Measurements from ENCODE around the gene PHF21A.

The PHF21A gene

DNA sequence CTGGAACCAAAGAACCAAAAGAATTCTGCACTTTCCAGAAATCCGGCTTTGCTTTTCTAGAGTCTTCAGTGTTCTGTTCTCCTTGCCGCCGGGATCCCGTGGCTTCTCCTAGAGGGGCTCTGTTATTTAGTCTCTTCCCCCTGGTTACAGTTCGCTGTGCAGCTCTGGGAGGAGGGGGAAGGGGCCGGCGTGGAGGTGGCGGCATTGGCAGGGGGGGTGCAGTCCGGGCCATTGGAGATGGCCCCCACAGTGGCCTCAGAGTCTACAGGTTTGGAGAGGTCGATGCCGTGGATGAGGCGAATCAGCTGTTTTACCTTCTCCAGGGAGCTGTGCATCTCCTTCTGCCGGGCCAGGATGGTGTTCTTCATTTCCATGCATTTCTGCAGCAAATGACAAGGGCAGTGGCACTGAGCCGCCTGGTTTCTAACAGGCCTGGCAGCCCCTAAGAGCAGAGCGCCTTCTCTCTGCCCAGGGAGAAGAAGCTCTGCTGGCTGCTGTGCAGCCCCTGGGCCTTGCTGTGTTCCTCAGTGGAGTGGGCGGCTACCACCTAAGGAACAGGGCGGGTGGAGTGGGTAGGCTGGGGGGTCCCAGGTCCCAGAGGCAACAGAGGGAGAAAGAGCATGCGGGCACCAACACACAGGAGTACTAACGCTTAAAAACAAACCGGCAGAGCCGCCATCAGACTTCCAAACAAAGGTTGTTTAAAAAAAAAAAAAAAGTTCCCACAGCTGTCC, 187.2 kb downstream of the PHF21A start:
- no peak for DNase-seq (ENCODE audit: low read depth)

- DNase-seq (ENCODE audit: low read depth), result no peak
Observed at GRCh38 chr11:45933131-45933831, 188.0 kb downstream of the PHF21A start.

DNA sequence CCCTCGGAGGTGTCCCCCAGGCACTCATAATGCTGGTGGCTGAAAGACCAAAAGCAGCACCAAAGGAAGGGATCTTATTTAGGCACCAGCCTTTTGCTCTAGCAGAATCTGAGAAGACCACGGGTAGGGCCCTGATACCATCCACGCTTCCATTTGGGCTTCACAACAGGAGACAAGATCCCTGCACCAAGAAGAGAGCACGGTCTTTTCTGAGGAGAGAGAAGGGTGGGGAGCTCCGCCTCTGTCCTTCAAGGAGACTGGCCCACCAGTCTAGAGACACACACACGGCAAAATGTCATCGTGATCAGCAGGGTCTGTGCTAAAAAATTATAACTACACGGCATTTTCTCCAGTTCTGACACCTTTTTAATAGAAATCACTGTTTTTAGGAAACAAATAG, 189.0 kb downstream of the PHF21A start:
- no peak for DNase-seq (ENCODE audit: low read depth)

- DNase-seq (ENCODE audit: low read depth), result no peak
Observed at GRCh38 chr11:45931739-45932138, 189.5 kb downstream of the PHF21A start.

DNA sequence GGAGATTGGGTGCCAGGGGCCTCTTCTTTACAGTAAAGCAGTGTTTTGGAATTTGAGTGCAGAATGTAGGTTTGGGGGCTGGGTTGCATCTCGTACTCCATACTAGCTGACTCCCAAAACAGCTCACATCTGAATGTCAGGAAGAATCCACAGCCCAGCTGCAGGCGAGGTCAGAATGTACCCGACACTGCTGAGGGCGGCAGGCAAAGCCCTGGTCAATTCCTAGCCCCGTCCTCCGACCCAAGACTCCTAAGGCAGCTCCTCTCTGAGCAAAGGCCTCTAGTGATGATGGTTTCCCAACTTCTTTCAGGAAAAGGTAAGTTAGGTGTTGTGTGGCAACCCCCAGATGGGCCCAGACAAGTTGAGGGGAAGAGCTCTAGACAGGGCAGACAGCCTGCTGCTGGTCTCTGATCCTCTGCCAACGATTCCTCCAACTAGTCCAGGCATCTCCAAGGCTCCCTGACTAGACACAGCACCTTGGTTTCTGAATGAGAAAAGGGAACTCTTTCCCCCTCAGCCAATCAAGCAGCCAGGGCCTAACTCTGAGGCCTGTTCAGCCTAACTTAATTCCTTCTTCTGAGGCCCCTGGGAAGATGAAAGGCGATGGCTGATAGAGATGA, 190.2 kb downstream of the PHF21A start:
- DNase-seq (ENCODE audit: low read depth), result no peak

DNA sequence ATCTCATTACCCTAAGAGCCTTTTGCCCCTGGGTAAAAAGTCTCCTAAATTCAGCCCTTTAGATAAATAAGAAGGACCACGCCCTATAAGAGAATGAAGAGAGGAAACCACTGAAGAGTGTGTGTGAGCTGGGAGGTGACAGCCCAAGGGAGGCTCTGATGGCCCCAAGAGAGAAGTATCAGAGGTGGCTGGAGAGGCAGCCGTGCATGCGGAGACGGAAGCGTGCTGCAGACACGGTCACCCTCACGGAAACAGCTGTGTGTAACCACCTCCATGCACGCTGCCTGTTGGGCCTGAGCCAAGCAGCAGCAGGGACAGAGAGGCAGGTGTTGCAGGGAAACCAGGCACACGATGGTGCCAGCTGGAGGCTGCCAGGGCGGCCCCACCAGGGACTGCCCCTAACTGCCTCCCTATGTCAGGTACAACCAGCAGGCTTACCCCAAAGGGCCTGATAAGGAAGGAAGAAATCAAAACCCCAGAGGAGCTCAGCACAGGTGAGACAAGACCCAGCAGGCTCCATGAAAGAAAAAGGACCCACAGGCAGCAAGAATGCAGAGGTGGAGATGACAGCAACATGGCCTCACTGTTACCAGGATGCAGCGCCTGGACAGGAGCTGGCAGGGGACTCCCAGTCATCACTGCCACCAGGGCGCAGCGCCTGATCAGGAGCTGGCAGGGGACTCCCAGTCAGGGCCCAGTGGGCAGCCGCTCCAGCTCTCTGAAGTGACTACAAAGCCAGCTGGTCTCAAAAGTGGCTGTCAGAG, 191.0 kb downstream of the PHF21A start:
- no peak for DNase-seq (ENCODE audit: low read depth)

- no peak for DNase-seq (ENCODE audit: low read depth)
Observed at GRCh38 chr11:45929486-45930030, 191.7 kb downstream of the PHF21A start.

- no peak for DNase-seq (ENCODE audit: low read depth)
Observed at GRCh38 chr11:45928535-45929215, 192.6 kb downstream of the PHF21A start.

DNA sequence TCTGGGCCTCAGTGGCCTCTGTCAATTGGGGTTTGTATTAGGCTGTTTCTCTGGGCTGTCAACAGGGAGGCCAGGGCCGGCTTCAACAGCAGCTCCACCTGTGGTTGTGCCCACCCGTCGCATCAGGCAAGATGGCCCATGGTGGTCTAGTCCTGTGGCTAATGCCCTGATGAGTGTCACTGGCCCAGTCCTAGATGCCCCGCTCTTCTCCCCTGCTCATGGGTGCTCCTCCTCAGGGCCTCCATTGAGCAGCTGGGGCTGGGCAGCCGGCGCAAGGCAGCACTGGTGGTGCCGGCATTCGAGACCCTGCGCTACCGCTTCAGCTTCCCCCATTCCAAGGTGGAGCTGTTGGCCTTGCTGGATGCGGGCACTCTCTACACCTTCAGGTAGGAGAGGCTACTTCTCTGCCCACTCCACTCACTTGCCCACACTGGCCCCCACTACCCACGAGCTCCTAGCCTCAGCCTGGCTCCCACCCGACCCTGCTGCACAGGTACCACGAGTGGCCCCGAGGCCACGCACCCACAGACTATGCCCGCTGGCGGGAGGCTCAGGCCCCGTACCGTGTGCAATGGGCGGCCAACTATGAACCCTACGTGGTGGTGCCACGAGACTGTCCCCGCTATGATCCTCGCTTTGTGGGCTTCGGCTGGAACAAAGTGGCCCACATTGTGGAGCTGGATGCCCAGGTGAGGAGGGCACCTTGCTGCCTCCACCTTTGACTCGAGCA, 193.4 kb downstream of the PHF21A start:
- no peak for DNase-seq (ENCODE audit: low read depth)

DNA sequence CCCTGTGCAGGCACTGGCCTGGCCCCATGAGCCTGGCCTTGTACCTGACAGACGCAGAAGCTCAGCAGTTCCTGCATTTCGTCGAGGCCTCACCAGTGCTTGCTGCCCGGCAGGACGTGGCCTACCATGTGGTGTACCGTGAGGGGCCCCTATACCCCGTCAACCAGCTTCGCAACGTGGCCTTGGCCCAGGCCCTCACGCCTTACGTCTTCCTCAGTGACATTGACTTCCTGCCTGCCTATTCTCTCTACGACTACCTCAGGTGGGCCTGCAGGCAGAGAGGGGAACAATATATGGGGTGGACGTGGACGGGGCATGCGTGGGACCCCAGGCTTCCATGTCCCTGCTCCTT, 193.9 kb downstream of the PHF21A start:
- DNase-seq (ENCODE audit: low read depth), result no peak

DNA sequence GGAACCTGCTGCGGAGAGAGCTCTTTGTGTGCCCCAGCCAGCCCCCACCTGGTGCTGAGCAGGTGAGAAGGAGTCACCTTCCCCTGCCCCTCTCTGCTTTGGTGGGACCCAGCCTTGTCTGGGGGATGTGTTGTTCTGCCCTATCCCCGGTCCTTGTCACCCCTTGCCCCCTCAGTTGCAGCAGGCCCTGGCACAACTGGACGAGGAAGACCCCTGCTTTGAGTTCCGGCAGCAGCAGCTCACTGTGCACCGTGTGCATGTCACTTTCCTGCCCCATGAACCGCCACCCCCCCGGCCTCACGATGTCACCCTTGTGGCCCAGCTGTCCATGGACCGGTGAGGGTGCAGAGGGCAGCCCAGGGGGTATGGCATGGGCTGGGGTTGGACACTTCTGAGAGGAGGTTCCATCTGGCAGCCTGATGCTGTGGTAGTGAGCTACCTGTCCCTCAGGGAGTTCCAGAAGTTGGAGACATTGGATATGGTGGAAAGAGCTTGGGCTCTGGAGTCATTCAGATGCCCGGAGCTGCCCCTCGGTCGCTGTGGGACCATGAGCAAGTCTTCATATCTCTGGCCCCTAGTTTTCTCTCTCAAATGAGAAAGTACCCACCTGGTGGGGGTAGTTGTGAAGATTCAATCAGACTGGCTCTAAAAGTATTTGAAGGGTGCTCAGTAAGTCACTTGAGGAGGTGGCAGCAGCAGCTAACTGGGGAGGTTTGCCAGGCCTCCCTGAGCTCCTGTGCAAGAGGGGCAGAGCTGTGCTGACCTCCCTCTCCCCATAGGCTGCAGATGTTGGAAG, 194.5 kb downstream of the PHF21A start:
- DNase-seq (ENCODE audit: low read depth), result no peak

- no peak for DNase-seq (ENCODE audit: low read depth)
Observed at GRCh38 chr11:45926001-45926401, 195.3 kb downstream of the PHF21A start.

DNA sequence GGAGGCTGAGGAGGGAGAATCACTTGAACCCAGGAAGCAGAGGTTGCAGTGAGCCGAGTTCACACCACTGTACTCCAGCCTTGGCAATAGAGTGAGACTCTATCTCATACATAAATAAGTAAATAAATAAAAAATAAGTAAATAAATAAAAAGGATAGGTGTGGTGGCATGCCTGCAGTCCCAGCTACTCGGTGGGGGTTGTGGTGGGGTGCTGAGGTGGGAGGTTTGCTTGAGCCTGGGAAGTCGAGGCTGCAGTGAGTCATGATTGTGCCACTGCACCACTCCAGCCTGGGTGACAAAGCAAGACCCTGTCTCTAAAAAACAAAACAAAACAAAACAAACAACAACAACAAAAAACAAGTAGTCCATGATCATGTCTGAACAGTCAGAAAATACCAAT, 195.7 kb downstream of the PHF21A start:
- no peak for DNase-seq (ENCODE audit: low read depth)

DNA sequence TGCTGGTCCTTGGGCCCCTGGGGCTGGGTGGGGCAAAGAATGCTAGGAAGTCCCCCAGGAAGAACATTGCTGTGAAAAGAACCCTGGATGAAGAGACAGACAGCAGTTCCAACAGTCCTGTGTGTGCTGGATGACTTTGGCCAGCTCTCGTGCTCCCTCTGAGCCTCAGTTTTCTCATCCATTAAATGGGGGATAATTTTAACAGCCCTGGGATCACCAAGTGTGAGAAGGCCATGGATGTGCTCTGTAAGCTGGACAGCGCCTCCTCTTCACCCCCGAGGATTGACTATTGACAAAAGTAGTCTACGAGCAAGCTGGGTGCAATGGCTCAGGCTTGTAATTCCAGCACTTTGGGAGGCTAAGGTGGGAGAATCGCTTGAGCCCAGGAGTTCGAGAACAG, 196.3 kb downstream of the PHF21A start:
- DNase-seq (ENCODE audit: low read depth), result no peak

- DNase-seq (ENCODE audit: low read depth), result no peak
Observed at GRCh38 chr11:45924036-45924915, 197.0 kb downstream of the PHF21A start.

DNA sequence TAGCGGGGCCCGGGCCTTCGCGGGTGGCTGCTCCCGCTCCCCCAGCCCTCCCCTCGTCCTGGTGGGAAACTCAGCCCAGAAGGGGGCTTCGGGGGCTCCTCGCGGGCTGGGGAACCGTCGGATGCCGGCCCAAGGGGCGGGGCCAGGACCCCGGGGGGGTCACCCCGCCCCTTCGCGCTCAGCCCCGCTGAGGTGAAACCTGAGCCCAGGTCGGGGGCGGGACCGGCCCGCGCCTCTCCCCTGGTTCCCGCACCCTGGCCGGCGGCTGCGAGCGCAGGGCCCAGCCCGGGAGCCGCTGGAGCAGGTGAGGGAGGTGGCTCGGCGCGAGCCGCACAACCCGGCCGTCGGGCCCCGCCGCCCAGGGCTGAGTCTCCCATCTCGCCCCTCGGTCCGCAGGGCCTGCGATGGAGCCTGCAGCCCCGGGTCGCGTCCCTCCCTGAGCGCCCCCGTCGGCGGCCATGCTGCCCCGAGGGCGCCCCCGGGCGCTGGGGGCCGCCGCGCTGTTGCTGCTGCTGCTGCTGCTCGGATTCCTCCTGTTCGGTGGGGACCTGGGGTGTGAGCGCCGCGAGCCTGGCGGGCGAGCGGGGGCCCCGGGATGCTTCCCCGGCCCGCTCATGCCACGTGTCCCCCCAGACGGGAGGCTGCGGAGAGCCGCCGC, 198.7 kb downstream of the PHF21A start, which contains the start of gene LARGE2:
Gene LARGE2 (plus strand): TSS at position 232 of the 658 bp plus-strand sequence. CDS start 227 bp downstream, at position 459.
- no peak for DNase-seq (ENCODE audit: low read depth)

DNA sequence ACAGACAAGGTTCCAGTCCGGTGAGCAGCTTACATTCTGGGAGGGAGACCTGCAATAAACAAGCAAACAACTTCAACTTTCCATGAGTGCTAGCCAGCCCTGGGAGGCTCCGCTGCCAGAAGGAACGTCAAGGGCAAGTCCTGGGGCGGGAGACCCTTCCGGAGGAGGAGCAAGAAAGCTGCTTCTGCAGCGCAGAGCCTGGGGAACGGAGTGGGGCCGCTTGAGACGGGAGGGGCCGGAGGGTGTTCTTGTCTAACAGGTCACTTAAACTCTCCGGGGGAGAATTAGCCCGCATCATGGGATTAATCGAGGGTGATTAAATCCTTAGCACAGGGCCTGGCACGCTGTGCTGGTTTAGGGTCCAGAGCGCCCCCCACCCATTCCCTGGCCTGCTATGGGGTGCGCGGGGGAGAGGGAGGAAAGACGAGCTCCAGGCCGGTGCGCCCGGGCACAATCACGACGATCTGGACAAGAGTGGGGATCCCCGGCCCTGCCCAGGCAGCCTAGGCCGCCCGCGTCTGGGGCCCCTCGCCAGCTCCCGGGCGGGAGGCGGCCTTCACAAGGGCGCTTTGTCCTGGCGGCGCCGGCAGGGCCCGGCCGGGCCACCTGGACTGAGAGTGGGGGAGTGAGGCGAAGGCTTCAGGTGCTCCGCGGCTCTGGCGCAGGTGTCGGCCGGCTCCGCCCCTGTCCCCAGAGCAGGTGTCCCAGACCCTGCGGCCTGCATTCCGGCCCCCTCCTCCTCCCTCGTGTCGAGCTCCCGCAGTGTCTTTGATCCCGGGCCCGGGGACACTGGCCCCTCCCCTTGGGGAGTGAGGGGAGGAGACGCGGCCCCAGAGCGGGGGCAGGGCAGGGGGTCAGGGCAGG, 199.5 kb downstream of the PHF21A start:
- no peak for DNase-seq (ENCODE audit: low read depth)
